ENCODE data around the gene AOPEP. TPM values are rescaled to one million over a fixed set of nuclear protein-coding genes. Genes with fewer than 3 reads are reported as not detected.

Gene AOPEP
- total RNA-seq, 6 experiments from 2014 or later, result 36.6 to 110 (median 63.3) TPM

- intact Hi-C loops (cut with DNase I), result no loop called here
- ATAC-seq (peak; percentile 3 to 23 (median 6)), DNase-seq (no peak)
- no peaks in the 10 kb centered on the region for H3K9me3 ChIP-seq
- peak overlapping the region; percentile 47 to 52 (median 49) for H3K27ac ChIP-seq
- peaks cover 0 to 62% (median 24%) of the 10 kb centered on the region in 4 donors for H3K4me1 ChIP-seq
- no peaks in the 10 kb centered on the region for H3K27me3 ChIP-seq
- H3K4me3 ChIP-seq, result no peak overlapping the region
- H3K36me3 ChIP-seq, result peaks cover 0 to 5% (median 2%) of the 10 kb centered on the region in 4 donors
- no peak for TF ChIP-seq POLR2A (IDR thresholded peaks at IDR 0.05)
- TF ChIP-seq, protein P1, sequence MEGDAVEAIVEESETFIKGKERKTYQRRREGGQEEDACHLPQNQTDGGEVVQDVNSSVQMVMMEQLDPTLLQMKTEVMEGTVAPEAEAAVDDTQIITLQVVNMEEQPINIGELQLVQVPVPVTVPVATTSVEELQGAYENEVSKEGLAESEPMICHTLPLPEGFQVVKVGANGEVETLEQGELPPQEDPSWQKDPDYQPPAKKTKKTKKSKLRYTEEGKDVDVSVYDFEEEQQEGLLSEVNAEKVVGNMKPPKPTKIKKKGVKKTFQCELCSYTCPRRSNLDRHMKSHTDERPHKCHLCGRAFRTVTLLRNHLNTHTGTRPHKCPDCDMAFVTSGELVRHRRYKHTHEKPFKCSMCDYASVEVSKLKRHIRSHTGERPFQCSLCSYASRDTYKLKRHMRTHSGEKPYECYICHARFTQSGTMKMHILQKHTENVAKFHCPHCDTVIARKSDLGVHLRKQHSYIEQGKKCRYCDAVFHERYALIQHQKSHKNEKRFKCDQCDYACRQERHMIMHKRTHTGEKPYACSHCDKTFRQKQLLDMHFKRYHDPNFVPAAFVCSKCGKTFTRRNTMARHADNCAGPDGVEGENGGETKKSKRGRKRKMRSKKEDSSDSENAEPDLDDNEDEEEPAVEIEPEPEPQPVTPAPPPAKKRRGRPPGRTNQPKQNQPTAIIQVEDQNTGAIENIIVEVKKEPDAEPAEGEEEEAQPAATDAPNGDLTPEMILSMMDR (IDR thresholded peaks at IDR 0.05), result no peak
- 20% methylated on average over 6 of the region's 6 CpGs for WGBS (ENCODE audit: insufficient coverage, low coverage, low lambda C conversion rate, missing lambda C conversion rate)
Observed at GRCh38 chr9:95055334-95055850, 328.9 kb downstream of the AOPEP start.

DNA sequence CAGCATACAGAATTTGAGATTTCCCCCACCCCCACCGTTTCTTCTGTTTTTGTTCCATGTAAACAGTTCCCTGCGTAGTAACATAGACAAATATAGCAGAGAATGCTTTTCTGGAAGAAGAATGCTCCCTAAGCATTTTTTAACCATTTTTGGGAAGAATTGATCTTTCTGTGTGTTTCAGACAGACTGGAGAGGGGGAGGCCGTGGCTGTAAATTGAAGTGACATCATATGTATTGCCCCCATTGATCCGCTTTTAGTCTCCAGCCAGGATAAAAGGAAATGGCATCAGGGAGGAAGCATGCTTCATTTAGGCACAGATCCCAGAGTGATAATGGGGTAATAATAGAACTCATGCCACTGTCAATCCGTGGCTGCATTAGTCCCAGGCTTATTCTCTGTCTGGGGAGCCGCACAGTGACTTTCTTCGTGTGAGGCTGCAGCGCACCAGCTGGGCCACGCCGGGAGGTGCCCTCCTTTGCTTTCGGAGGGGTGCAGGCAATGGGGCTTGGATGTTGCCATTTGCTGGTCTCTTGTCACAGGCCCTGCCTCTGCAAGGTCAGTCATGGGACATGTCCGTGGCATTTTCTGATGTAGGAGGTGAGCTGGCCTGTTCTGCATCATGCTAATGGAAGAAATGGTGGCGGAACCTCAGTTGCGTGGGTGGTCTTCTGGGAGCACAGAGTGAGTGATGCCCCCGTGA is 329.5 kb downstream of the AOPEP start:
- intact Hi-C loops (cut with DNase I), result no loop called here
- WGBS (ENCODE audit: insufficient coverage, low coverage, low lambda C conversion rate, missing lambda C conversion rate), result 36% methylated on average over 8 of the region's 15 CpGs
- DNase-seq, result no peak
- no peaks in the 10 kb centered on the region for H3K9me3 ChIP-seq
- peaks cover 0 to 64% (median 26%) of the 10 kb centered on the region in 4 donors for H3K4me1 ChIP-seq
- ATAC-seq, result peak; percentile 36 to 50 (median 40)
- no peak overlapping the region for H3K4me3 ChIP-seq
- TF ChIP-seq, protein P1 (IDR thresholded peaks at IDR 0.05), result no peak
- TF ChIP-seq POLR2A (IDR thresholded peaks at IDR 0.05), result no peak
- H3K27ac ChIP-seq, result peak overlapping the region; percentile 47 to 52 (median 49)
- H3K27me3 ChIP-seq, result no peaks in the 10 kb centered on the region
- peaks cover 0 to 10% (median 6%) of the 10 kb centered on the region in 4 donors for H3K36me3 ChIP-seq

DNA sequence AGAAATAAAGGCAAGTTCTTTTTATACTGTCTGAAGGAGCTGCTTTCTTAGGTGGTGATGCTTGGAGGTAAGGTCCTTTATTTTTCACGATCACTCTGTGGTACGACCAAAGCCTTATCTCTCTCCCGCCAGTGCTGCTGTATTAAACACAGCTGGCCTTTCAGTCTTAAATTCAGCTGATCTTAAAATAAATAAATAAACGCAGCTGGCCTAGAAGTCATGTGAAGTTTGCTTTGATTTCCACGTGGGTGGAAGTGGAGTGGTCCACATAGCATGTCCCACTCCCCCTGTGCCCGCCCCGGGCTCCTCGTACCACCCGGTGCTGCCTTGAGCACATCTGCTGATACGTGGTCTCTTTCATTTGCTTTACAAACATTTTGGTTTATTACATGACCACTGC is 330.6 kb downstream of the AOPEP start:
- no peaks in the 10 kb centered on the region for H3K9me3 ChIP-seq
- peaks cover 0 to 19% (median 11%) of the 10 kb centered on the region in 4 donors for H3K36me3 ChIP-seq
- H3K4me1 ChIP-seq, result peaks cover 0 to 71% (median 25%) of the 10 kb centered on the region in 4 donors
- TF ChIP-seq POLR2A (IDR thresholded peaks at IDR 0.05), result no peak
- TF ChIP-seq, protein P1 (IDR thresholded peaks at IDR 0.05), result no peak
- H3K4me3 ChIP-seq, result no peak overlapping the region
- DNase-seq, result no peak
- H3K27me3 ChIP-seq, result no peaks in the 10 kb centered on the region
- WGBS (ENCODE audit: insufficient coverage, low coverage, low lambda C conversion rate, missing lambda C conversion rate), result 13% methylated on average over 5 of the region's 10 CpGs
- no peak for ATAC-seq
- peak overlapping the region in 2 of 3 donors; percentile 22 to 49 for H3K27ac ChIP-seq
- intact Hi-C loops (cut with DNase I), result no loop called here

DNA sequence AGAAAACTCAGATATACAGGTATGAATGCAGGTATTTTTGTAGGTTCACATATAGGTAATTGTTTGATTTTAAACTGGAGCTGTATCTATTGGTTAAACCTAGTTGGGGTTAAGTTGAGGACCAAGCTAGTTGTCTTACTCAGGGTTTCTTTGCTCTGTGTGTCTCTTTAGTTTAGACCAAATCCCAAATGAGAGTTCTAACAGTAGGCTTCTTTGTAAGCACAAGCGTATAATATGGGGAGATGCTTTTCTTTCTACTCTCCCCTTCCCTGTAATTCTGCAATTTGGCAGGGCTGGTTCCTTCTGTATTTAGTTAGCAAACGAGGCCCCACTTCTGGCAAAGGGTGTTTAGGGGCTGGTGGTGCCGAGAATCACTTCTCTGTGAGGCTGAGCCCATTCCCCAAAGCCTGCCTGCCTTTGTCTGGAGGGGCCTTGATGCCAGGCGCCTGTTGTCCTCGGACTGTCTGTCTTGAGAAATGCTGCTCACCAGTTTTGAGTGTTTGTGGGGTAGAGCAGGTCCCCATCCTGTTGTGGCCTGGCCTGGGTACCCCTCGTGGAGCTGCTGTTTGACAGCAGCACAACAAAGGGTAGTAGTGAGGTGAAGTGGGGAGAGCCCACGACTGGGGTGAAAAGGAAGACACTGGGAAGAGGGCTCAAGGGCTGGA is 331.8 kb downstream of the AOPEP start:
- DNase-seq (no peak), ATAC-seq (no peak)
- WGBS (ENCODE audit: insufficient coverage, low coverage, low lambda C conversion rate, missing lambda C conversion rate), result 70% methylated on average over 7 of the region's 7 CpGs
- peak overlapping the region in 2 of 3 donors; percentile 22 to 49 for H3K27ac ChIP-seq
- H3K9me3 ChIP-seq, result no peaks in the 10 kb centered on the region
- H3K4me1 ChIP-seq, result peaks cover 0 to 70% (median 25%) of the 10 kb centered on the region in 4 donors
- peaks cover 0 to 30% (median 16%) of the 10 kb centered on the region in 4 donors for H3K36me3 ChIP-seq
- TF ChIP-seq, protein P1 (IDR thresholded peaks at IDR 0.05), result no peak
- TF ChIP-seq POLR2A (IDR thresholded peaks at IDR 0.05), result no peak
- intact Hi-C loops (cut with DNase I), result no loop called here
- no peak overlapping the region for H3K4me3 ChIP-seq
- no peaks in the 10 kb centered on the region for H3K27me3 ChIP-seq
